H9 (cell line): ENCODE data around the gene DCLRE1C. TPM values are rescaled to one million over a fixed set of nuclear protein-coding genes. Genes with fewer than 3 reads are reported as not detected.
A peak's percentile ranks its signal among the peaks of the same experiment; 100 is the strongest.
"Not testable (repeated sequence)": the region's sequence is repeated elsewhere in the genome, so short reads cannot be mapped to it uniquely, and the experiment has no call there.

Experiments used
- DNase-seq: peaks from one replicate; pipeline ENCODE4 v3.0.0-alpha.2; 2017
- H2AFZ ChIP-seq: one replicate; pipeline ENCODE4 v1.6.1; 2013; ENCODE audit warnings: mild to moderate bottlenecking, low read length, control low read depth, moderate library complexity
- H2AK5ac ChIP-seq: 2 replicates; pipeline ENCODE4 v1.6.1; 2013; ENCODE audit warnings: low read length, control low read depth, mixed read lengths; ENCODE audit not compliant: insufficient read length
- H2BK120ac ChIP-seq: one replicate; pipeline ENCODE4 v1.6.1; 2013; ENCODE audit warnings: low read depth, mild to moderate bottlenecking, low read length, control low read depth, inconsistent platforms; ENCODE audit not compliant: poor library complexity, severe bottlenecking
- H2BK12ac ChIP-seq: 2 replicates; pipeline ENCODE4 v1.6.1; 2013; ENCODE audit warnings: low read length, control low read depth, mixed read lengths, low read depth; ENCODE audit not compliant: insufficient read length
- H2BK15ac ChIP-seq: 2 replicates; pipeline ENCODE4 v1.6.1; 2013; ENCODE audit warnings: low read depth, low read length, control low read depth
- H2BK20ac ChIP-seq: one replicate; pipeline ENCODE4 v1.6.1; 2013; ENCODE audit warnings: low read depth, mild to moderate bottlenecking, low read length, control low read depth, inconsistent platforms; ENCODE audit not compliant: poor library complexity, severe bottlenecking
- H2BK5ac ChIP-seq: 2 replicates; pipeline ENCODE4 v1.6.1; 2013; ENCODE audit warnings: low read length, control low read depth, mixed read lengths; ENCODE audit not compliant: insufficient read length
- H3K14ac ChIP-seq: 2 replicates; pipeline ENCODE4 v1.6.1; 2013; ENCODE audit warnings: low read length, control low read depth; ENCODE audit not compliant: insufficient read depth
- H3K18ac ChIP-seq: 2 replicates; pipeline ENCODE4 v1.6.1; 2013; ENCODE audit warnings: low read depth, mild to moderate bottlenecking, mixed read lengths, low read length, control low read depth; ENCODE audit not compliant: insufficient read length
- H3K23ac ChIP-seq: 2 replicates; pipeline ENCODE4 v1.6.1; 2013; ENCODE audit warnings: low read length, control low read depth, mixed read lengths, low read depth; ENCODE audit not compliant: insufficient read length
- H3K23me2 ChIP-seq: 2 replicates; pipeline ENCODE4 v1.6.1; 2013; ENCODE audit warnings: low read depth, mild to moderate bottlenecking, mixed read lengths, low read length, control low read depth; ENCODE audit not compliant: insufficient read length, poor library complexity, severe bottlenecking
- H3K27ac ChIP-seq: 2 replicates; pipeline ENCODE4 v1.5.1; 2013; ENCODE audit warnings: low read length, control low read depth, mixed read lengths, low read depth; ENCODE audit not compliant: insufficient read length
- H3K27me3 ChIP-seq: 2 replicates; pipeline ENCODE4 v1.6.1; 2013; ENCODE audit warnings: low read length, control low read depth, inconsistent platforms; ENCODE audit not compliant: insufficient read depth
- H3K4ac ChIP-seq: 2 replicates; pipeline ENCODE4 v1.6.1; 2013; ENCODE audit warnings: low read depth, mild to moderate bottlenecking, control low read depth, inconsistent platforms, low read length, moderate library complexity
- H3K4me1 ChIP-seq: 2 replicates; pipeline ENCODE4 v1.6.1; 2013; ENCODE audit warnings: low read length, control low read depth, inconsistent platforms; ENCODE audit not compliant: insufficient read depth
- H3K4me2 ChIP-seq: 2 replicates; pipeline ENCODE4 v1.6.1; 2013; ENCODE audit warnings: low read length, control low read depth, mixed read lengths; ENCODE audit not compliant: insufficient read length, insufficient read depth
- H3K56ac ChIP-seq: 2 replicates; pipeline ENCODE4 v1.6.1; 2013; ENCODE audit warnings: low read depth, mild to moderate bottlenecking, mixed read lengths, low read length, control low read depth; ENCODE audit not compliant: insufficient read length
- H3K79me1 ChIP-seq: 2 replicates; pipeline ENCODE4 v1.6.1; 2013; ENCODE audit warnings: low read depth, mild to moderate bottlenecking, moderate library complexity, low read length, control low read depth, inconsistent platforms; ENCODE audit not compliant: insufficient read depth, poor library complexity, severe bottlenecking
- H3K79me2 ChIP-seq: 2 replicates; pipeline ENCODE4 v1.6.1; 2013; ENCODE audit warnings: low read length, control low read depth, inconsistent platforms; ENCODE audit not compliant: insufficient read depth
- H3K9ac ChIP-seq: 2 replicates; pipeline ENCODE4 v1.6.1; 2013; ENCODE audit warnings: low read length, control low read depth, mixed read lengths; ENCODE audit not compliant: insufficient read length; ENCODE audit errors: extremely low read depth
- H3K9me3 ChIP-seq: one replicate; pipeline ENCODE4 v1.6.1; 2013; ENCODE audit warnings: low read depth, low read length, inconsistent platforms; ENCODE audit not compliant: control insufficient read depth
- H3T11ph ChIP-seq: one replicate; pipeline ENCODE4 v1.6.1; 2013; ENCODE audit warnings: mild to moderate bottlenecking, low read length, control low read depth, inconsistent platforms
- H4K20me1 ChIP-seq: one replicate; pipeline ENCODE4 v1.6.1; 2013; ENCODE audit not compliant: control insufficient read depth, insufficient read length, insufficient read depth
- H4K5ac ChIP-seq: 2 replicates; pipeline ENCODE4 v1.6.1; 2013; ENCODE audit warnings: low read depth, mild to moderate bottlenecking, mixed read lengths, low read length, control low read depth; ENCODE audit not compliant: insufficient read length
- H4K8ac ChIP-seq: replicated peaks from 2 replicates; pipeline ENCODE4 v1.6.1; 2013; ENCODE audit warnings: low read length, control low read depth, mixed read lengths, low read depth; ENCODE audit not compliant: insufficient read length
- H4K91ac ChIP-seq: 2 replicates; pipeline ENCODE4 v1.6.1; 2013; ENCODE audit warnings: low read depth, mild to moderate bottlenecking, moderate library complexity, mixed read lengths, low read length, control low read depth; ENCODE audit not compliant: insufficient read length
- H3K27ac Mint-ChIP-seq, 3 experiments: 2 replicates in 2 of 3; 3 replicates in 1 of 3; pipeline ENCODE4 v1.8.0; 2020 to 2021; ENCODE audit warnings: mixed read lengths in 3 of 3, mild to moderate bottlenecking in 1 of 3, moderate library complexity in 1 of 3
- H3K27me3 Mint-ChIP-seq: 2 replicates; pipeline ENCODE4 v1.8.0; 2021; ENCODE audit warnings: low read depth, mild to moderate bottlenecking, moderate library complexity, mixed read lengths
- H3K36me3 Mint-ChIP-seq, 3 experiments: 2 replicates in 2 of 3; 3 replicates in 1 of 3; pipeline ENCODE4 v1.8.0; 2020 to 2021; ENCODE audit warnings: low read depth in 3 of 3, mixed read lengths in 3 of 3; ENCODE audit not compliant: insufficient read depth in 1 of 3
- H3K4me1 Mint-ChIP-seq, 2 experiments: 2 replicates each; pipeline ENCODE4 v1.8.0; 2020; ENCODE audit warnings: mixed read lengths in 2 of 2
- H3K4me3 Mint-ChIP-seq, 2 experiments: 2 replicates in 1 of 2; 3 replicates in 1 of 2; pipeline ENCODE4 v1.8.0; 2020 to 2021; ENCODE audit warnings: mild to moderate bottlenecking in 2 of 2, mixed read lengths in 2 of 2, moderate library complexity in 1 of 2
- H3K9me3 Mint-ChIP-seq, 2 experiments: 2 replicates in 1 of 2; 3 replicates in 1 of 2; pipeline ENCODE4 v1.8.0; 2020; ENCODE audit warnings: mild to moderate bottlenecking in 2 of 2, mixed read lengths in 2 of 2, moderate library complexity in 1 of 2
- CTCF ChIP-seq: fragments of 200-600 bp; sonication (generic); conservative IDR thresholded peaks from 3 replicates; pipeline ENCODE4 v1.8.0; 2021; ENCODE audit warnings: antibody characterized with exemption, mild to moderate bottlenecking
- WGBS: extraction: QIAGEN DNeasy Blood & Tissue Kit; methylation state at CpG from one replicate; pipeline ENCODE4 v1.1.7; 2013; ENCODE audit warnings: missing lambda C conversion rate, low lambda C conversion rate, mixed read lengths; ENCODE audit not compliant: insufficient read length; ENCODE audit errors: extremely low coverage; 5-methylcytosine and 5-hydroxymethylcytosine counted together
- total RNA-seq: library from RNA; stranded (reverse); gene quantifications from 2 replicates; pipeline ENCODE4 v1.2.1, GENCODE V29; 2021

Gene DCLRE1C
- total RNA-seq, 1 experiment from 2014 or later = 15.2 TPM

GRCh38 chr10:14995964-14996565 is 42.2 kb upstream of the DCLRE1C start:
- Histone ChIP-seq H3K9me3 (no peaks in the 10 kb centered on the region), H3K4me1 (no peaks in the 10 kb centered on the region), H2BK12ac (no peak overlapping the region), H4K20me1 (no peaks in the 10 kb centered on the region), H3K4ac (no peak overlapping the region), H2BK20ac (no peak overlapping the region), H3K56ac (no peak overlapping the region), H3K79me1 (no peaks in the 10 kb centered on the region), H3K23ac (no peak overlapping the region), H2BK120ac (no peak overlapping the region), H3K79me2 (no peaks in the 10 kb centered on the region), H3T11ph (no peak overlapping the region), H3K27me3 (no peaks in the 10 kb centered on the region), H3K27ac (no peak overlapping the region), H2AFZ (no peak overlapping the region), H3K4me2 (no peak overlapping the region), H3K9ac (no peak overlapping the region), H4K8ac (no peak overlapping the region), H3K23me2 (no peaks in the 10 kb centered on the region), H4K5ac (no peak overlapping the region), H2BK5ac (no peak overlapping the region), H3K18ac (no peak overlapping the region), H3K14ac (no peak overlapping the region), H2BK15ac (no peak overlapping the region), H4K91ac (no peak overlapping the region), H2AK5ac (no peak overlapping the region)
- H3K9me3 Mint-ChIP-seq = no peaks in the 10 kb centered on the region; a peak in 1 of 5 replicates
- peaks cover 13% of the 10 kb centered on the region in 2 experiments for H3K4me1 Mint-ChIP-seq
- no peak for DNase-seq
- no peaks in the 10 kb centered on the region; a peak in 1 of 7 replicates for H3K36me3 Mint-ChIP-seq
- peaks cover 5% of the 10 kb centered on the region for H3K27me3 Mint-ChIP-seq
- no CpG with 5 or more reads among the region's 50 CpGs for WGBS
- no peak overlapping the region for H3K27ac Mint-ChIP-seq
- no peak overlapping the region for H3K4me3 Mint-ChIP-seq
- TF ChIP-seq CTCF = no peak

GRCh38 chr10:14993500-14994455 is 39.9 kb upstream of the DCLRE1C start:
- not testable (repeated sequence) for H3K79me2 ChIP-seq, H3K79me1 ChIP-seq, H3K36me3 Mint-ChIP-seq, H3K27ac ChIP-seq, H3K23me2 ChIP-seq, H4K91ac ChIP-seq, H2BK12ac ChIP-seq, H2AFZ ChIP-seq, H4K20me1 ChIP-seq, H3T11ph ChIP-seq, H3K4ac ChIP-seq, H3K9me3 Mint-ChIP-seq, H3K56ac ChIP-seq, H2BK120ac ChIP-seq, H3K27ac Mint-ChIP-seq, DNase-seq, H2AK5ac ChIP-seq, H2BK20ac ChIP-seq, H3K27me3 Mint-ChIP-seq, H3K4me1 ChIP-seq, H4K8ac ChIP-seq, H3K14ac ChIP-seq, H2BK15ac ChIP-seq, H3K9me3 ChIP-seq, H3K23ac ChIP-seq, H3K18ac ChIP-seq, H3K27me3 ChIP-seq, H4K5ac ChIP-seq, H2BK5ac ChIP-seq, H3K4me2 ChIP-seq, H3K9ac ChIP-seq
- H3K4me1 Mint-ChIP-seq = peaks cover 13% of the 10 kb centered on the region in 2 experiments
- H3K4me3 Mint-ChIP-seq = peak overlapping the region in 1 of 2 experiments; percentile 3; a peak in 1 of 5 replicates
- WGBS = no CpG with 5 or more reads among the region's 32 CpGs
